ENCODE measurements around the gene NFATC3.
"Not testable (repeated sequence)": the region's sequence is repeated elsewhere in the genome, so short reads cannot be mapped to it uniquely, and the experiment has no call there.

NFATC3 gene

GRCh38 chr16:68116256-68116867 lies 31.2 kb downstream of the NFATC3 start:
- no peak for DNase-seq (ENCODE audit: low read depth in 2 of 2)

- DNase-seq (ENCODE audit: low read depth in 2 of 2): no peak
Observed at GRCh38 chr16:68117884-68118283, 32.7 kb downstream of the NFATC3 start.

- not testable (repeated sequence) for DNase-seq (ENCODE audit: low read depth in 2 of 2)
Observed at GRCh38 chr16:68118954-68119353, 33.8 kb downstream of the NFATC3 start.

GRCh38 chr16:68120496-68120895 lies 35.3 kb downstream of the NFATC3 start:
- not testable (repeated sequence) for DNase-seq (ENCODE audit: low read depth in 2 of 2)

GRCh38 chr16:68126395-68126794 lies 41.2 kb downstream of the NFATC3 start:
- no peak for DNase-seq (ENCODE audit: low read depth in 2 of 2)

GRCh38 chr16:68128577-68129305 lies 43.6 kb downstream of the NFATC3 start:
- no peak for DNase-seq (ENCODE audit: low read depth in 2 of 2)

- DNase-seq (ENCODE audit: low read depth in 2 of 2): no peak
Observed at GRCh38 chr16:68130520-68130919, 45.4 kb downstream of the NFATC3 start.

GRCh38 chr16:68131813-68132706 lies 46.9 kb downstream of the NFATC3 start:
- DNase-seq (ENCODE audit: low read depth in 2 of 2): no peak

- DNase-seq (ENCODE audit: low read depth in 2 of 2): not testable (repeated sequence)
Observed at GRCh38 chr16:68133000-68133399, 47.8 kb downstream of the NFATC3 start.

- DNase-seq (ENCODE audit: low read depth in 2 of 2): no peak
Observed at GRCh38 chr16:68134644-68135043, 49.5 kb downstream of the NFATC3 start.

- DNase-seq (ENCODE audit: low read depth in 2 of 2): no peak
Observed at GRCh38 chr16:68136515-68136914, 51.3 kb downstream of the NFATC3 start.

- DNase-seq (ENCODE audit: low read depth in 2 of 2): no peak
Observed at GRCh38 chr16:68144008-68144407, 58.8 kb downstream of the NFATC3 start.

- no peak for DNase-seq (ENCODE audit: low read depth in 2 of 2)
Observed at GRCh38 chr16:68146585-68146984, 61.4 kb downstream of the NFATC3 start.

GRCh38 chr16:68147444-68147843 lies 62.3 kb downstream of the NFATC3 start:
- no peak for DNase-seq (ENCODE audit: low read depth in 2 of 2)

GRCh38 chr16:68149596-68149995 lies 64.4 kb downstream of the NFATC3 start:
- no peak for DNase-seq (ENCODE audit: low read depth in 2 of 2)

- DNase-seq (ENCODE audit: low read depth in 2 of 2): no peak
Observed at GRCh38 chr16:68155425-68155824, 70.3 kb downstream of the NFATC3 start.

- no peak for DNase-seq (ENCODE audit: low read depth in 2 of 2)
Observed at GRCh38 chr16:68162413-68162812, 77.2 kb downstream of the NFATC3 start.

GRCh38 chr16:68163275-68163674 lies 78.1 kb downstream of the NFATC3 start:
- not testable (repeated sequence) for DNase-seq (ENCODE audit: low read depth in 2 of 2)

GRCh38 chr16:68166264-68166663 lies 81.1 kb downstream of the NFATC3 start:
- no peak for DNase-seq (ENCODE audit: low read depth in 2 of 2)

GRCh38 chr16:68179196-68179795 lies 94.1 kb downstream of the NFATC3 start:
- DNase-seq (ENCODE audit: low read depth in 2 of 2): no peak

- no peak for DNase-seq (ENCODE audit: low read depth in 2 of 2)
Observed at GRCh38 chr16:68179855-68180254, 94.7 kb downstream of the NFATC3 start.

GRCh38 chr16:68183046-68183445 lies 97.9 kb downstream of the NFATC3 start:
- no peak for DNase-seq (ENCODE audit: low read depth in 2 of 2)

All from stimulated activated CD8-positive, alpha-beta memory T cell treated with anti-CD3 and anti-CD28 coated beads, Interleukin-7, amount 100 ng/mL, for 4 hours (primary cell).